SK-N-MC (cell line): Measurements from ENCODE around the gene LGALS9C.
"Not testable (repeated sequence)": the region's sequence is repeated elsewhere in the genome, so short reads cannot be mapped to it uniquely, and the experiment has no call there.

Source experiments
- DNase-seq: peaks from one replicate; pipeline ENCODE4 v3.0.0-alpha.2; 2011; ENCODE audit warnings: low read depth, low spot score
- H3K27ac ChIP-seq: fragments of 200-600 bp; sonication (generic); 2 replicates; pipeline ENCODE4 v1.5.1; 2016; ENCODE audit warnings: mixed run types
- H3K36me3 ChIP-seq: fragments of 200-600 bp; sonication (generic); 2 replicates; pipeline ENCODE4 v1.6.1; 2017; ENCODE audit warnings: antibody characterized with exemption, low read length, mixed read lengths; ENCODE audit not compliant: insufficient read depth
- H3K4me3 ChIP-seq: fragments of 200-600 bp; sonication (generic); 2 replicates; pipeline ENCODE4 v1.5.1; 2016
- H3K9ac ChIP-seq: fragments of 200-600 bp; sonication (generic); 2 replicates; pipeline ENCODE4 v1.8.0; 2017; ENCODE audit warnings: mixed run types, mixed read lengths; ENCODE audit not compliant: insufficient read length
- H3K9me3 ChIP-seq: fragments of 200-600 bp; sonication (generic); 2 replicates; pipeline ENCODE4 v1.6.1; 2017; ENCODE audit warnings: low read depth, mild to moderate bottlenecking, antibody characterized with exemption, low read length, moderate library complexity, mixed read lengths

LGALS9C gene

GRCh38 chr17:18476508-18477308 lies at the start of gene LGALS9C:
Gene LGALS9C (plus strand): TSS chr17:18476789. CDS start chr17:18476855, 66 bp downstream.
- H3K4me3 ChIP-seq, H3K9ac ChIP-seq, H3K9me3 ChIP-seq, DNase-seq, H3K36me3 ChIP-seq, H3K27ac ChIP-seq: not testable (repeated sequence)

DNA sequence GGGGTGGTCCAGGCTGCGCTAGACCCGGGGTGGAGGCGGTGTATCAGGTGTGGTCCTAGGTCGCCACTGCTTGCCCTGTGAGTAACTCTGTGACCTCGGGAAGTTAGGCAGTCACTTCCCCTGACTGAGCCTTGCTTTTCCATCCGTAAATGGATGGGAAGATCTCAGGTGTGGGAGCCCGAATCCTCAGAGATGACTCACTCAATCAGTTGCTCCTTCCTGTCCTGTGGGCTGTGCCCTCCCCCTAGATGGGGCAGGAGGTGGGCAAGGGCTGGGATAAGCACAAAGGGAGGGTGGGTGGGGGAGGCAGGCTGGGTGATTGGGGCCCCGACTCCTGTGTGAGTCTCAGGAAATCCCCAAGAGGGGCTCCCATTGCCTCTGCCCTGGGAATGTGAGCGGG lies 44.4 kb upstream of the LGALS9C start:
- H3K27ac ChIP-seq, H3K9ac ChIP-seq, H3K36me3 ChIP-seq, H3K9me3 ChIP-seq, H3K4me3 ChIP-seq, DNase-seq: not testable (repeated sequence)

DNA sequence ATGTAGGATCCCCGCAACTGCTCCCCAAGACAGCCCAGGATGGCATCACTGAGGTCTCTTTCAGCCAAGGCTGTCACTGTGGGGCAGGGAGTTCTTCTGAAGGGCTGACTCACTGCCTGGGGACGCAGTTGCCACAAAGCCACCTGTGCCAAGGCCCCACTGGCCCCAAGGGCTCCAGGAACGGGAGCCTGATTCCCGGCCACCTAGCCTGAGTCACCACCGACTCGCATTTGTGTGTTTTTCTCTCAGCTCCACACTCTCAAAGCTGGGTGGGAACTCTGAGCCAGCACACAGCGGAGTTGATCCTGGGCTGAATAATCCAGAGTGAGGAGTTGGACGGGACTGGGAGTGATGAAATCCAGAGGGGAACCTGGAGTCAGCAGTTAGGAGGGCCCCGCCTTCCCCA lies 37.1 kb upstream of the LGALS9C start:
- not testable (repeated sequence) for DNase-seq, H3K27ac ChIP-seq, H3K9me3 ChIP-seq, H3K36me3 ChIP-seq, H3K9ac ChIP-seq, H3K4me3 ChIP-seq

- not testable (repeated sequence) for H3K4me3 ChIP-seq, H3K36me3 ChIP-seq, H3K27ac ChIP-seq, DNase-seq, H3K9me3 ChIP-seq, H3K9ac ChIP-seq
Measured at GRCh38 chr17:18442093-18442492, 34.5 kb upstream of the LGALS9C start.

GRCh38 chr17:18442532-18442931 lies 34.1 kb upstream of the LGALS9C start:
- not testable (repeated sequence) for H3K9me3 ChIP-seq, H3K9ac ChIP-seq, H3K27ac ChIP-seq, DNase-seq, H3K4me3 ChIP-seq, H3K36me3 ChIP-seq

DNA sequence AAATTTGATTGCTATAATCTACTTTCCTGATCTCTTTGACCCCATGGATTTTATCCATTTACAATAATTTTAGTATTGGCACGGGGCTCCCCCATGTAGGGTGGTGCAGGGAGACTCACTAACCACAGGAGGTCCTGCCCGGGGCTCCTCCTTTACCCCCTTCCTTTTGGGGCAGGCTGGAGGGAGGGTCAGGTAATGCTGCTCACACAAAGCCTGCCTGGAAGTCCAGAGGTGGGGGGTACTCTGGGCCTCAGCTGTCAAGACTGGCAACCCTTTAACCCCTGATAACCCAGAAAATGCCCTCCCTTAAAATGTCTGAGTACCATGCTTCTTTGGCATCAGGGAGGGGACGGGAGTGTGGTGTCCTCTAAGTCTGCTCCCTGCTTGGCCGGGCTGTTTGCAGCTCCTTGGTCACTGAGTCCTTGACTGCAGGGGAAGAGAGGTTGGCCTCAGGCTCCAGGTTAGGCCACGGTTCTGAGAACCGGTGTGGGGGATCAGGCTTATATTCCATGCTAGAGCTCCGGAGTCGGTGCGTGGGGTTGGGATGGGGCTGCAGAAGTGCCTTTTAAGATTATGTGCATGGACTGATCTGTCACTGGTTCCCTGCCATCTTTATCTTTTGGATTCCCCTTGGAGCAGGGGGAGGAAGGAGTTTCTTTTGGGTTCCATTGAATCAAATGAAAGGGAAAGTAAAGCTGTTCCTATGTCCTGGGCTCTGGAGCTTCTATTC lies 28.9 kb upstream of the LGALS9C start:
- not testable (repeated sequence) for H3K36me3 ChIP-seq, DNase-seq, H3K9ac ChIP-seq, H3K27ac ChIP-seq, H3K9me3 ChIP-seq, H3K4me3 ChIP-seq

GRCh38 chr17:18448311-18448710 lies 28.3 kb upstream of the LGALS9C start:
- not testable (repeated sequence) for H3K9me3 ChIP-seq, H3K9ac ChIP-seq, H3K36me3 ChIP-seq, H3K27ac ChIP-seq, H3K4me3 ChIP-seq, DNase-seq

GRCh38 chr17:18449833-18450232 lies 26.8 kb upstream of the LGALS9C start:
- H3K9me3 ChIP-seq, H3K27ac ChIP-seq, DNase-seq, H3K9ac ChIP-seq, H3K4me3 ChIP-seq, H3K36me3 ChIP-seq: not testable (repeated sequence)

GRCh38 chr17:18450998-18451397 lies 25.6 kb upstream of the LGALS9C start:
- H3K9me3 ChIP-seq, H3K9ac ChIP-seq, H3K36me3 ChIP-seq, H3K27ac ChIP-seq, H3K4me3 ChIP-seq, DNase-seq: not testable (repeated sequence)

GRCh38 chr17:18451969-18452368 lies 24.6 kb upstream of the LGALS9C start:
- H3K9me3 ChIP-seq, H3K4me3 ChIP-seq, H3K36me3 ChIP-seq, H3K9ac ChIP-seq, H3K27ac ChIP-seq, DNase-seq: not testable (repeated sequence)

DNA sequence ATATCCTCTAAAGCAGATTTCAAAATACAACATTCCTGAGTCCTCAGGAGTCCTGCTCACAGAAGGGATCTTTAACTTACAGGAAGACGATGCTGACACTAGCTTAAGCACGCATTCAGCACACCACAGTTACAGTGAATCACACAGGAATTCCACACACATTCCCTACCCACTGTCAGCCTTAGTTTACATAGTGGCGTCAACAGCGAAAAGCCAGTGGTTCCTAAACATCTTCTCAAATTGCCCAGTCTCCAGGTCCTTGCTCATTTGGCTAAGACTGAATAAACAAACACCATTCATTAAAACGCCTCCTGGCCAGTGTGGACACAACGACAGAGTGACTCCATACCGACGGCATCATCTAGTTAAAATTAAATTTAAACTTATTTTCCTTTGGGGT lies 17.6 kb upstream of the LGALS9C start:
- not testable (repeated sequence) for H3K36me3 ChIP-seq

GRCh38 chr17:18463831-18464502 lies 12.6 kb upstream of the LGALS9C start:
- H3K9me3 ChIP-seq, H3K9ac ChIP-seq, DNase-seq, H3K36me3 ChIP-seq, H3K27ac ChIP-seq, H3K4me3 ChIP-seq: not testable (repeated sequence)

More for the DNA sequence above, 17.6 kb upstream of the LGALS9C start:
- H3K9ac ChIP-seq, DNase-seq, H3K27ac ChIP-seq, H3K9me3 ChIP-seq, H3K4me3 ChIP-seq: not testable (repeated sequence)

DNA sequence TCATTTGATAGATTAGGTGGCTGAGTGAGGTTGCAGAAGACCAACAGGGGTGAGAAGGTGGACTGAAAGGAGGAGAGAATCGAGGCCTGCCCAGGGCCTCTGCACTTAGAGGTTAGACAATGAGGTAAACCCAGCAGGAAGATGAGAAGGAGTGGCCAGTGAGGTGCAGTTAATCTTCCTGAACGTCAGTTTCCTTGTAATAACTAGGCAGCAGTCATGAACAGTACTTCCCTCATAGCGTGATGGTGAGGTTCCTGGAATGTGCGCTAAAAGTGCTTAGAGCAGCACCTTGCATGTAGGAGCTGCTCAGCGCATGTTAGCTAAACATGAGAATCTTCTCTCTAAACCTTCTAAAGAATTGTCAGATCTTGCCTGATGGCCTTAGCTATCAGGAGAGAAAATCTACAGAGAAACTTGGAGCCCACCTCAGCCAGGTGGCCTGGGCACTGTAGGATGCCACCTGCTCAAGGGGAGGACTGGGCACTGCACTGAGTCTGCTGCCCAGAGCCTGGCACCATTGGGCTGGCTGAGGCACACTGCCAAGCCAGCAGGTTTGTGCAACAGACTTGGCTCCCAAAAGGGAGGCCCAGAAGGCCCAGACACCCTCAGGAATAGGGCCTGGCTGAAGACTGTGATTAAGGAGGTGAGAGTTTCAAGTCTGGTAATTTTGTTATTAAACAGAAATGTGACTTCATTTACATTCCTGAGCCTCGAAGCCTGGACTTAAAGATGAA lies 10.2 kb upstream of the LGALS9C start:
- DNase-seq, H3K9me3 ChIP-seq, H3K36me3 ChIP-seq, H3K9ac ChIP-seq, H3K4me3 ChIP-seq, H3K27ac ChIP-seq: not testable (repeated sequence)

DNA sequence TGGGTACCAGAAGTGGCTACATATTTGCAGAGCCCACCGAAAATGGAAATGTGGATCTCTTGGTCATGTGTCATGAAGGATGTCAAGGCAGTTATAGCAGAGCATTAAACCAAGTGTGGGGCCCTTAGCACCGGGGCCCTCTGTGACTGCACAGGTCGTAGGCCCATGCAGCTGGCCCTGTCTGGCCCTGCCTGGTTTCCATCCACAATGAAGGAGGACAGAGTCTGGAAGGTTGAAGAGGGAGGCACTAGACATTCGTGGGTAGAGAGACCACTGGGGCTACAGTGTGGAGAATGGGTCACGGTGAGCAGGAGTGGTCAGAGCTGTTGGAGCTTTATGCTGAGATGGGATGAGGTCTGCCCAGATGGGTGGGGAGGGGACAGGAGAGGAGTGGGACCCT lies 9.6 kb upstream of the LGALS9C start:
- not testable (repeated sequence) for H3K9me3 ChIP-seq, H3K27ac ChIP-seq, DNase-seq, H3K4me3 ChIP-seq, H3K36me3 ChIP-seq, H3K9ac ChIP-seq
